DND-41 (cell line): ENCODE results near the gene NOL4L.

ENCODE experiments used
- ATAC-seq: fragments of 200-7000 bp; cut with Tn5 transposase; 3 replicates; pipeline ENCODE4 v1.9.1; 2021; ENCODE audit warnings: low read depth; ENCODE audit not compliant: insufficient read depth
- DNase-seq: peaks from one replicate; pipeline ENCODE4 v3.0.0-alpha.2; 2020
- H2AFZ ChIP-seq: 2 replicates; pipeline ENCODE4 v1.6.0; 2012; ENCODE audit warnings: low read depth, low read length
- H3K27ac ChIP-seq: 2 replicates; pipeline ENCODE4 v1.5.1; 2012; ENCODE audit warnings: low read length, inconsistent platforms
- H3K27me3 ChIP-seq: fragments of 200-600 bp; sonication (generic); 2 replicates; pipeline ENCODE4 v1.6.0; 2012; ENCODE audit warnings: low read length, mild to moderate bottlenecking, inconsistent platforms; ENCODE audit not compliant: insufficient read depth, poor library complexity
- H3K36me3 ChIP-seq: 2 replicates; pipeline ENCODE4 v1.5.1; 2012; ENCODE audit warnings: low read length, inconsistent platforms; ENCODE audit not compliant: insufficient read depth
- H3K4me1 ChIP-seq: 2 replicates; pipeline ENCODE4 v1.5.1; 2012; ENCODE audit warnings: mild to moderate bottlenecking, low read length; ENCODE audit not compliant: insufficient read depth
- H3K4me2 ChIP-seq: 2 replicates; pipeline ENCODE4 v1.6.0; 2012; ENCODE audit warnings: mild to moderate bottlenecking, moderate library complexity, low read length, inconsistent platforms; ENCODE audit not compliant: insufficient read depth
- H3K4me3 ChIP-seq, 2 experiments: fragments of 200-600 bp in 1 of 2; shearing (Covaris generic) in 1 of 2; 2 replicates each; pipeline ENCODE4 v1.5.1; 2012 to 2016; ENCODE audit warnings: inconsistent platforms in 2 of 2, low read length in 2 of 2, mild to moderate bottlenecking in 2 of 2, low read depth in 1 of 2, moderate library complexity in 1 of 2
- H3K79me2 ChIP-seq: 2 replicates; pipeline ENCODE4 v1.6.0; 2012; ENCODE audit warnings: low read length, inconsistent platforms; ENCODE audit not compliant: insufficient read depth
- H3K9ac ChIP-seq: 2 replicates; pipeline ENCODE4 v1.6.0; 2012; ENCODE audit warnings: low read depth, mild to moderate bottlenecking, inconsistent platforms, low read length, moderate library complexity
- H3K9me3 ChIP-seq: 2 replicates; pipeline ENCODE4 v1.5.1; 2012; ENCODE audit warnings: low read length, moderate library complexity, mild to moderate bottlenecking, inconsistent platforms; ENCODE audit not compliant: insufficient read depth, severe bottlenecking
- H4K20me1 ChIP-seq: 2 replicates; pipeline ENCODE4 v1.6.0; 2012; ENCODE audit warnings: low read length; ENCODE audit not compliant: insufficient read depth
- CTCF ChIP-seq: IDR thresholded peaks from 2 replicates; pipeline ENCODE4 v1.5.1; 2012; ENCODE audit warnings: borderline replicate concordance, low read length, moderate library complexity, mild to moderate bottlenecking; ENCODE audit not compliant: poor library complexity, severe bottlenecking; ENCODE audit errors: extremely low read depth
- EZH2 ChIP-seq: IDR thresholded peaks from 3 replicates; pipeline ENCODE4 v1.6.1; 2012; ENCODE audit warnings: borderline replicate concordance, low read depth, mild to moderate bottlenecking, moderate library complexity, low read length, inconsistent platforms; ENCODE audit not compliant: severe bottlenecking

Gene NOL4L

GRCh38 chr20:32416206-32416605 is 168.9 kb downstream of the NOL4L start:
- H3K4me2 ChIP-seq = no peak overlapping the region
- peaks cover 20% of the 10 kb centered on the region; the same call in 1 of the 2 replicates for H3K36me3 ChIP-seq
- no peak for ATAC-seq
- no peaks in the 10 kb centered on the region for H3K9me3 ChIP-seq
- no peak overlapping the region for H3K4me3 ChIP-seq
- no peak overlapping the region for H2AFZ ChIP-seq
- H3K27ac ChIP-seq = no peak overlapping the region
- peaks cover 52% of the 10 kb centered on the region for H4K20me1 ChIP-seq
- no peak for DNase-seq
- H3K27me3 ChIP-seq = no peaks in the 10 kb centered on the region
- no peaks in the 10 kb centered on the region for H3K4me1 ChIP-seq
- H3K9ac ChIP-seq = no peak overlapping the region
- H3K79me2 ChIP-seq = peaks cover 95% of the 10 kb centered on the region
- TF ChIP-seq CTCF (no peak), EZH2 (no peak)

GRCh38 chr20:32415494-32415893 is 169.6 kb downstream of the NOL4L start:
- Histone ChIP-seq H3K9me3 (no peaks in the 10 kb centered on the region), H4K20me1 (peaks cover 54% of the 10 kb centered on the region), H3K4me3 (no peak overlapping the region), H3K36me3 (peaks cover 21% of the 10 kb centered on the region; the same call in 1 of the 2 replicates), H3K79me2 (peaks cover 97% of the 10 kb centered on the region), H3K4me1 (no peaks in the 10 kb centered on the region), H2AFZ (no peak overlapping the region), H3K27me3 (no peaks in the 10 kb centered on the region), H3K4me2 (no peak overlapping the region), H3K9ac (no peak overlapping the region), H3K27ac (no peak overlapping the region)
- no peak for DNase-seq
- ATAC-seq = peak; percentile 33; the same call in 1 of the 3 replicates
- TF ChIP-seq EZH2 = no peak
- no peak for TF ChIP-seq CTCF

GRCh38 chr20:32411955-32412706 is 173.0 kb downstream of the NOL4L start:
- H2AFZ ChIP-seq = no peak overlapping the region
- no peak for DNase-seq
- no peak overlapping the region for H3K9ac ChIP-seq
- TF ChIP-seq CTCF = no peak
- TF ChIP-seq EZH2 = no peak
- H3K27me3 ChIP-seq = no peaks in the 10 kb centered on the region
- H3K36me3 ChIP-seq = peaks cover 42% of the 10 kb centered on the region
- H3K9me3 ChIP-seq = no peaks in the 10 kb centered on the region
- H3K79me2 ChIP-seq = peaks cover 98% of the 10 kb centered on the region
- no peak overlapping the region for H3K4me2 ChIP-seq
- ATAC-seq = no peak
- H3K4me1 ChIP-seq = peaks cover 10% of the 10 kb centered on the region
- H3K27ac ChIP-seq = 0 out of 2 replicates have a peak overlapping the region, but pooled peaks have one; percentile 8
- H3K4me3 ChIP-seq = no peak overlapping the region
- peaks cover 61% of the 10 kb centered on the region for H4K20me1 ChIP-seq
